OCI-LY3 (cell line): ENCODE measurements around the gene STX18.

ENCODE experiments used
- H2AFZ ChIP-seq: fragments of 200-600, 300-600 bp; shearing (Covaris generic); 2 replicates; pipeline ENCODE4 v1.6.0; 2014; ENCODE audit warnings: antibody characterized with exemption, low read depth, low read length
- H3K27ac ChIP-seq: fragments of 200-600, 300-600 bp; sonication (generic); 2 replicates; pipeline ENCODE4 v1.5.1; 2014; ENCODE audit warnings: mild to moderate bottlenecking, low read length, moderate library complexity, mixed read lengths
- H3K27me3 ChIP-seq: fragments of 200-600, 300-600 bp; sonication (generic); 2 replicates; pipeline ENCODE4 v1.6.1; 2014; ENCODE audit warnings: low read depth, low read length, mixed read lengths
- H3K36me3 ChIP-seq: fragments of 200-600, 300-600 bp; sonication (generic); replicated peaks from 2 replicates; pipeline ENCODE3; 2014; ENCODE audit warnings: low read depth, low read length, mixed read lengths
- H3K4me1 ChIP-seq: fragments of 300-600, 200-600 bp; sonication (generic); 2 replicates; pipeline ENCODE4 v1.6.1; 2014; ENCODE audit warnings: low read length, mixed read lengths
- H3K4me2 ChIP-seq: fragments of 200-600, 300-600 bp; sonication (generic); 2 replicates; pipeline ENCODE4 v1.6.1; 2014; ENCODE audit warnings: low read length, mixed read lengths
- H3K4me3 ChIP-seq: fragments of 300-600, 200-600 bp; sonication (generic); 2 replicates; pipeline ENCODE4 v1.5.1; 2014; ENCODE audit warnings: antibody characterized with exemption, mild to moderate bottlenecking, low read length, moderate library complexity
- H3K79me2 ChIP-seq: fragments of 300-600, 200-600 bp; shearing (Covaris generic); 2 replicates; pipeline ENCODE4 v1.6.1; 2014; ENCODE audit warnings: mild to moderate bottlenecking, low read length, mixed read lengths
- H3K9ac ChIP-seq: fragments of 300-600, 200-600 bp; shearing (Covaris generic); 2 replicates; pipeline ENCODE4 v1.6.0; 2014; ENCODE audit warnings: mild to moderate bottlenecking, low read length, moderate library complexity
- H3K9me3 ChIP-seq: fragments of 200-600, 300-600 bp; shearing (Covaris generic); 2 replicates; pipeline ENCODE4 v1.6.1; 2014; ENCODE audit warnings: low read length, mixed read lengths; ENCODE audit not compliant: insufficient read depth
- H4K20me1 ChIP-seq: fragments of 200-600, 300-600 bp; sonication (generic); 2 replicates; pipeline ENCODE4 v1.6.1; 2016; ENCODE audit warnings: low read length, mixed read lengths; ENCODE audit not compliant: insufficient read depth
- EZH2phosphoT487 ChIP-seq: fragments of 200-600 bp; shearing (Covaris generic); IDR thresholded peaks from 2 replicates; pipeline ENCODE4 v1.6.1; 2018; ENCODE audit warnings: antibody characterized with exemption, mixed run types, low read depth
- TF ChIP-seq, protein P1 (sequence below): fragments of 200-600, 300-600 bp; sonication (generic); IDR thresholded peaks from 2 replicates; pipeline ENCODE4 v1.5.1; 2014; ENCODE audit warnings: antibody characterized with exemption, low read length, low read depth

Gene STX18

DNA sequence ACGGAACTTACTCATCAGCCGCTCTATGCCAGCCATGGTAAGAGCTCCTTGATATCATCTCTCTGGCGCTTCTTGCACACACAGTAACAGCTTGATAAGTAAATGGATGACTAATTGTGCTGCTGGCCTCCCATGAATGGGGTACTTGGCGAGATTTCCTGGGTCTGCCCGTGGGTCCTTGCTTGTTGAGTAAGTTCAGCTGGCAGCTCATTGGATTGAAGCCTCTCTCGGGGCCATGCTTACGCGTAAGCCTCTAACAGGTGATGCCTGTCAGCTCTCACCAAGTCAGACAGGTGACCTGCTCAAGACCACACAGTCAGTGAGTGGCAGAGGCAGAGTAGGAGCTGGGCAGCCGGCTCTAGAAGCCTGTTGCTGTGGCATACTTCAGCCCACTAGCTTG, 147.2 kb downstream of the STX18 start:
- H3K27me3 ChIP-seq: peaks cover under 1% of the 10 kb centered on the region; the same call in 1 of the 2 replicates
- H3K4me3 ChIP-seq: no peak overlapping the region
- no peaks in the 10 kb centered on the region for H4K20me1 ChIP-seq
- no peaks in the 10 kb centered on the region for H3K9me3 ChIP-seq
- no peak for TF ChIP-seq EZH2phosphoT487
- TF ChIP-seq, protein P1, sequence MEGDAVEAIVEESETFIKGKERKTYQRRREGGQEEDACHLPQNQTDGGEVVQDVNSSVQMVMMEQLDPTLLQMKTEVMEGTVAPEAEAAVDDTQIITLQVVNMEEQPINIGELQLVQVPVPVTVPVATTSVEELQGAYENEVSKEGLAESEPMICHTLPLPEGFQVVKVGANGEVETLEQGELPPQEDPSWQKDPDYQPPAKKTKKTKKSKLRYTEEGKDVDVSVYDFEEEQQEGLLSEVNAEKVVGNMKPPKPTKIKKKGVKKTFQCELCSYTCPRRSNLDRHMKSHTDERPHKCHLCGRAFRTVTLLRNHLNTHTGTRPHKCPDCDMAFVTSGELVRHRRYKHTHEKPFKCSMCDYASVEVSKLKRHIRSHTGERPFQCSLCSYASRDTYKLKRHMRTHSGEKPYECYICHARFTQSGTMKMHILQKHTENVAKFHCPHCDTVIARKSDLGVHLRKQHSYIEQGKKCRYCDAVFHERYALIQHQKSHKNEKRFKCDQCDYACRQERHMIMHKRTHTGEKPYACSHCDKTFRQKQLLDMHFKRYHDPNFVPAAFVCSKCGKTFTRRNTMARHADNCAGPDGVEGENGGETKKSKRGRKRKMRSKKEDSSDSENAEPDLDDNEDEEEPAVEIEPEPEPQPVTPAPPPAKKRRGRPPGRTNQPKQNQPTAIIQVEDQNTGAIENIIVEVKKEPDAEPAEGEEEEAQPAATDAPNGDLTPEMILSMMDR: no peak
- no peaks in the 10 kb centered on the region for H3K36me3 ChIP-seq
- H3K27ac ChIP-seq: no peak overlapping the region
- no peak overlapping the region for H3K4me2 ChIP-seq
- H3K4me1 ChIP-seq: peaks cover 18% of the 10 kb centered on the region
- no peaks in the 10 kb centered on the region for H3K79me2 ChIP-seq
- no peak overlapping the region for H2AFZ ChIP-seq
- no peak overlapping the region for H3K9ac ChIP-seq

DNA sequence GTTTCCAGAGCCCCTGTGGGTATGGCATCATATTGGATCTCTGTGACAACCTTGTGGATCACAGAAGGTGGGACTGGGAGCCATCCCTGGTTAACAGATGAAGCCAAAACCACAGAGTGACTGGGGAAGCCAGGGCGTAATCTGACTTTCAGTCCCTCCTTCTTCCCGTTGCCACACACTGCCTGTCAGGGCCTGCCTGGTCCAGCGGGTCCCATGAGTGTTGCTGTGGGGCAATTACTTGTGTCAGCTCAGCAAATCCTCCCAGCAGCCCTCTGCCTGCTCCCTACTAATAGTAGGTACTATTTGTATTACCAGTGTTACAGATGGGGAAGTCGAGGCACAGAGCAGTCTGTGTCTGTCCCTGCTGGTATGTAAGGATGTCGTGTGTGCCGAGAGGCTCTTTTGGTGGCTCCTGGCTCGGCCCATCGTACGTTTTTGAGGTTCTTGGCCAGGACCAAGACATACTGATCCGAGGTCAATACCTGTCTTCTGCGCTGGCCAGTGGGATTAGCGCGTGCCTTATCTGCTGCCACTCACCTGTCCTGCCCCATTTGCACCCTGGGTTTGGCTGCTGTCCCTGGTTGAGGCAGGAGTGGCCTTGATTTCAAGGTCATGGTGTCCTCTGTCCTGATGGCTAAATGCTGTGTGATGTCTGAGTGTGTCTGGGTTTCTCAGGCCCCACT, 149.2 kb downstream of the STX18 start:
- H3K36me3 ChIP-seq: no peaks in the 10 kb centered on the region
- no peaks in the 10 kb centered on the region for H3K9me3 ChIP-seq
- no peak overlapping the region for H3K4me3 ChIP-seq
- H3K4me2 ChIP-seq: no peak overlapping the region
- H3K79me2 ChIP-seq: no peaks in the 10 kb centered on the region
- H3K27ac ChIP-seq: no peak overlapping the region
- TF ChIP-seq, protein P1: no peak
- H2AFZ ChIP-seq: no peak overlapping the region
- H3K4me1 ChIP-seq: peaks cover 18% of the 10 kb centered on the region
- H4K20me1 ChIP-seq: no peaks in the 10 kb centered on the region
- H3K9ac ChIP-seq: no peak overlapping the region
- H3K27me3 ChIP-seq: no peaks in the 10 kb centered on the region

GRCh38 chr4:4391866-4392265, 150.0 kb downstream of the STX18 start:
- H3K4me3 ChIP-seq: no peak overlapping the region
- H3K4me2 ChIP-seq: no peak overlapping the region
- no peaks in the 10 kb centered on the region for H3K27me3 ChIP-seq
- H3K9me3 ChIP-seq: no peaks in the 10 kb centered on the region
- TF ChIP-seq EZH2phosphoT487: no peak
- TF ChIP-seq, protein P1: no peak
- no peak overlapping the region for H3K9ac ChIP-seq
- H3K27ac ChIP-seq: no peak overlapping the region
- H3K79me2 ChIP-seq: no peaks in the 10 kb centered on the region
- H2AFZ ChIP-seq: no peak overlapping the region
- no peaks in the 10 kb centered on the region for H3K36me3 ChIP-seq
- no peaks in the 10 kb centered on the region for H4K20me1 ChIP-seq
- H3K4me1 ChIP-seq: peaks cover 15% of the 10 kb centered on the region

GRCh38 chr4:4390515-4391240, 151.2 kb downstream of the STX18 start:
- H3K4me1 ChIP-seq: peaks cover 5% of the 10 kb centered on the region
- no peaks in the 10 kb centered on the region for H3K27me3 ChIP-seq
- H2AFZ ChIP-seq: no peak overlapping the region
- no peak overlapping the region for H3K4me2 ChIP-seq
- no peaks in the 10 kb centered on the region for H3K36me3 ChIP-seq
- no peak overlapping the region for H3K4me3 ChIP-seq
- no peaks in the 10 kb centered on the region for H4K20me1 ChIP-seq
- no peak overlapping the region for H3K9ac ChIP-seq
- no peak for TF ChIP-seq EZH2phosphoT487
- TF ChIP-seq, protein P1: no peak
- H3K9me3 ChIP-seq: no peaks in the 10 kb centered on the region
- no peaks in the 10 kb centered on the region for H3K79me2 ChIP-seq
- no peak overlapping the region for H3K27ac ChIP-seq
